GM12801 (cell line): ENCODE measurements around the gene VWA3A.

ENCODE experiments used
- CTCF ChIP-seq: IDR thresholded peaks from one replicate; pipeline ENCODE4 v1.5.1; 2011; ENCODE audit warnings: control low read depth; ENCODE audit not compliant: insufficient read length; ENCODE audit errors: extremely low read depth

VWA3A gene

DNA sequence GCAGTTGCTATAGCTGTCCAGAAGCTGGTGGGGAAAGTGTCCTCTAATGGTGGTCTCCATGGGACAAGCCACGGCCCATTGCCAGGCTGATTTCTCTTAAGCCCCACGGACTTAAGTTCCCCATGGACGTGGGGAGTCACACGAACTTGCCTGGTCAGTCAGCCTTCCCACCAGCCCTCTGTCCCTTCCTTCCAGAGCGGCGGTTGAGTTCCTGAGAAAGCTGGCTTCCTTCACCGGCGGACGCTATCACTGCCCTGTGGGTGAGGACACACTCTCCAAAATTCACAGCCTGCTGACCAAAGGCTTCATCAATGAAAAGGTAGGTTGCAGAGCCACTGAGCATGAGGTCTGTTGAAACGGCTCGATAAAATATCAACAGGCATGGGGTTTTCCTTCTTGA is 60.0 kb downstream of the VWA3A start:
- TF ChIP-seq CTCF: no peak

GRCh38 chr16:22161401-22161800 is 69.1 kb downstream of the VWA3A start:
- no peak for TF ChIP-seq CTCF

GRCh38 chr16:22161999-22162655 is 69.8 kb downstream of the VWA3A start, which contains the start of gene SDR42E2:
Gene SDR42E2, plus strand, starts transcription at chr16:22162506. Its CDS starts 3,077 bp downstream, at chr16:22165583.
- no peak for TF ChIP-seq CTCF

- TF ChIP-seq CTCF: no peak
These were observed 70.3 kb downstream of the VWA3A start for GRCh38 chr16:22162656-22163009.

GRCh38 chr16:22163806-22164205 is 71.5 kb downstream of the VWA3A start:
- no peak for TF ChIP-seq CTCF

GRCh38 chr16:22164482-22164881 is 72.1 kb downstream of the VWA3A start:
- TF ChIP-seq CTCF: no peak

DNA sequence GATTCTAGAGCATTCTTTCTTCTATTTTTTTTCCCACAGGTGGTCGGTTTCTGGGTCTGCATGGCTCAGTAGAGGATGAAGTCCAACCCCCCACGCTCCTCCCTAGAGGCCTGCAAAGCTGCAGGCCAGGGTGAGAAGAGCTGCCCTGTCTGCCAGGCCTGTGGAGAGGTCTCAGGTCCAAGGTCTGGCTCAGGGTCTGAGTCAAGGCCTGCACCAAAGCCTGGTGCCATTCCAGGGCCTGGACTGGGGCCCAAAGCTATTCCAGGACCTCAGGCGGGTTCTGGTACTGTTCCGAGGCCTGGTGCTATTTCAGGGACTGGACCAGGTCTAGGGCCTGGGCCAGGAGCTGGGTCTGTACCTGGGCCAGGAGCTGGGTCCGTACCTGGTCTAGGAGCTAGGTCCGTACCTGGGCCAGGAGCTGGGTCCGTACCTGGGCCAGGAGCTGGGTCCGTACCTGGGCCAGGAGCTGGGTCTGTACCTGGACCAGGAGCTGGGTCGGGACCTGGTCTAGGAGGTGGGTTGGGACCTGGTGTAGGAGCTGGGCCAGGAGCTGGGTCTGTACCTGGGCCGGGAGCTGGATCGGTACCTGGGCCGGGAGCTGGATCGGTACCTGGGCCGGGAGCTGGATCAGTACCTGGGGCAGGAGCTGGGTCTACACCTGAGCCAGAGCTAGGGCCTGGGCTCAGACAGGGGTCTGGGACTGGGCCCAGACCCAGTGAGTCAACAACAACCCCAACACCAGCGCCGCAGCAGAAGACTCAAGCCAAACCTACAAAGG is 73.4 kb downstream of the VWA3A start:
- no peak for TF ChIP-seq CTCF
